Measurements from ENCODE around the gene PRUNE2.

GRCh38 chr9:76894198-76894597, 11.7 kb downstream of the PRUNE2 start:
- TF ChIP-seq CTCF (IDR thresholded peaks at IDR 0.05 in 2 of 3, conservative IDR thresholded peaks at IDR 0.05 in 1 of 3; ENCODE audit: borderline replicate concordance in 1 of 3, insufficient read depth in 1 of 3, low read depth in 2 of 3, low read length in 2 of 3) (peak in 2 of 3 experiments; percentile 14 to 28; a peak in 1 of 6 replicates), POLR2A (IDR thresholded peaks at IDR 0.05; ENCODE audit: borderline replicate concordance, extremely low read depth, insufficient read depth, insufficient read length) (no peak), POLR2AphosphoS5 (IDR thresholded peaks at IDR 0.05; ENCODE audit: low read depth, low read length) (no peak), RAD21 (IDR thresholded peaks at IDR 0.05; ENCODE audit: low read depth) (no peak), EZH2phosphoT487 (IDR thresholded peaks at IDR 0.05; ENCODE audit: borderline replicate concordance) (no peak), ZFX (IDR thresholded peaks at IDR 0.05) (no peak), EZH2 (IDR thresholded peaks at IDR 0.05) (no peak), FOSL1 (IDR thresholded peaks at IDR 0.05; ENCODE audit: low read depth) (no peak), SP1 (IDR thresholded peaks at IDR 0.05; ENCODE audit: low read depth) (no peak), CBX3 (IDR thresholded peaks at IDR 0.05; ENCODE audit: low read depth) (no peak)

Measured in HCT116 (cell line).